Activated gamma-delta T cell treated with Interleukin-2 at 50 U/mL for 16 hours (primary cell): ENCODE data around the gene BCKDHA.

Source experiments
- DNase-seq: peaks from one replicate; pipeline ENCODE4 v3.0.0-alpha.2; 2020

Gene BCKDHA

GRCh38 chr19:41397086-41398049 lies at the start of gene BCKDHA, which contains the start of gene EXOSC5:
Gene BCKDHA (plus strand): TSS chr19:41397818. CDS start chr19:41397828, 10 bp downstream.
Gene EXOSC5 (minus strand): TSS chr19:41397359. CDS start chr19:41397328, 31 bp downstream.
- peak; percentile 99 for DNase-seq

DNA sequence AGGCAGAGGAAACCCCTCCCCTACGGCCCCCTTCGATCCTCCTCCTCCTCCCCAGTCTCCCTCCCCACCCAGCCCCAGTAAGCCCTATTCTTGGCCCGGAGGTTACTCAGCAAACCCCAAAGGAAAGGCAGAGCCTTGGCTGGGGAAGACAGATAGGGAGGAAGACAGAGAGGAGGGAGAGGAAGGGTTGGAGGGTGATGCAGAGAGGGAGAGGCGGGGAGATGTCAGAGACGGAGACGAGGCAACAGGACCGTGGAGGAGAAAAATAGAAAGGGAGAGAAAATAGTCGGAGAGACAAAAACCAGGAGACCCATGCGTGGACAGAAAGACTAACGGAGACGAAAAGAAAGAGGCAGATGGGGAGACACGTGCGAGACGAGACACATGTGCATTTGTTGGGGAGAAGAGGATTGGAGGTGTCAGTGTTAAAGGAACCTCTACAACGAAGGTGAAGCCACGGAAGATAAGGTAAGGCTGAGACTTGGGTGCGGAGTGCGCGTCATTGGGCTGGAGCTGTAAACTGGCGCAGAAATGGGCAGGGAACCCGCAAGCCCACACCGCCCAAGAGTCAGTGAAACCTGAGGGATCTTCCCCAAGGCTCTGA lies 46.8 kb upstream of the BCKDHA start:
- DNase-seq, result no peak

DNA sequence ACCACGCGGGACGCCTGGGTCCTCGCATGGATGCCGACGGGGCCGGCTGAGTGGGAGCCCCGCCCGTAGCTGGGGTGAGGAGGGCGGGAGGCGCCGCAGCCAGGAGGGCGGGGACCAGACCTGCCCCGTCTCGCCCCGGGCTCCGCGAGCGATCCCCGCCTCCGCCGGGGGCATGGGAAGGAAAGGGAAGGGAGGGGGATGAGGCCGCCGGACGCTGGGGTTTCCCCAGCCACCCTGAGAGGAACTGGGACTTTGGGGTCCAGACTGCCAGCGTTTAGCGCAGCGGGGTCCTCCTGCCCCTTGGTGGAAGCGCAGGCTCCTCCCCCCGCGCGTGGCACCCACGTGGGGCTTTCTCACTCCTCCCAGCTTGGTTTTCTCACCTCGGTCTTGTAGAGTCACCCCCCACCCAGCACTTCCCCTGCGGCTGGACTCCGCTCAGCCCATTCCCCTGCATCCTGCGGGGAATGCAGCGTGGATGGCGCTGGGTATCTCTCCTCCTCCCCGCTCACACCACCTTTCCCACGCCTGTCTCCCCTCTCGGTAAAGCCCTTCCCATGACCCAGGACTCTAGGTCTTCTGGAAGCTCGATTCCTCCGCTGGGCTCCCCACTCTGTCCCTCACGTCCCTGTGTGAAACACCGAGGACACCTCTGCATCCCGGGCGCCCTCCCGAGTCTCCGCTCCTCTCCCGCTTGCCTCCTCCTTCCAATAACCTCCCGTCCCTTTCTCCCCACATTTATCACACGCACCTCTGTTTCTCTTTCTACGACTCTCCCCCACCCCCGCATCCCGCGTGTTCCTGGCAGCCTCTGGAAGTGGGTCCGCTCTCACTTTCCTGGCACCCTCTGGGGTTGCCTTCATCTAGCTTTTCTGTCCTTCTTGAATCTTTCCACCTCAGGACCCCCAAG lies 46.0 kb upstream of the BCKDHA start:
- peak; percentile 86 for DNase-seq

DNA sequence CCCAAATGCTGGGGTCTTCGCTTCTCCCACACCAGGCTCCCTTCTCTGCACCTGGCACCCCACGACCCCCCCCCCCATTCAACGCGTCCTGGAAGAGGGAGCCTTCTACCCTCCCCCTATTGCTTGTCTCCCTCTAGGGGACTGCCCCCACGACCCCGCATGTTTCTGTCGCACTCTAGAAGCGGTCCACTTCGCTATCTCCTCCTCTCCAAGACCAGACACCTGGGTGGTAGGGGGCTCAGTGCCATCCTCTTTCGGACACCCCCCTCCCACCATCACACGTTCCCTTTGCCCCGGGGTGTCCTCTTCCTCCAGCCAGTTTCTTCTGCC lies 45.4 kb upstream of the BCKDHA start:
- DNase-seq, result no peak

DNA sequence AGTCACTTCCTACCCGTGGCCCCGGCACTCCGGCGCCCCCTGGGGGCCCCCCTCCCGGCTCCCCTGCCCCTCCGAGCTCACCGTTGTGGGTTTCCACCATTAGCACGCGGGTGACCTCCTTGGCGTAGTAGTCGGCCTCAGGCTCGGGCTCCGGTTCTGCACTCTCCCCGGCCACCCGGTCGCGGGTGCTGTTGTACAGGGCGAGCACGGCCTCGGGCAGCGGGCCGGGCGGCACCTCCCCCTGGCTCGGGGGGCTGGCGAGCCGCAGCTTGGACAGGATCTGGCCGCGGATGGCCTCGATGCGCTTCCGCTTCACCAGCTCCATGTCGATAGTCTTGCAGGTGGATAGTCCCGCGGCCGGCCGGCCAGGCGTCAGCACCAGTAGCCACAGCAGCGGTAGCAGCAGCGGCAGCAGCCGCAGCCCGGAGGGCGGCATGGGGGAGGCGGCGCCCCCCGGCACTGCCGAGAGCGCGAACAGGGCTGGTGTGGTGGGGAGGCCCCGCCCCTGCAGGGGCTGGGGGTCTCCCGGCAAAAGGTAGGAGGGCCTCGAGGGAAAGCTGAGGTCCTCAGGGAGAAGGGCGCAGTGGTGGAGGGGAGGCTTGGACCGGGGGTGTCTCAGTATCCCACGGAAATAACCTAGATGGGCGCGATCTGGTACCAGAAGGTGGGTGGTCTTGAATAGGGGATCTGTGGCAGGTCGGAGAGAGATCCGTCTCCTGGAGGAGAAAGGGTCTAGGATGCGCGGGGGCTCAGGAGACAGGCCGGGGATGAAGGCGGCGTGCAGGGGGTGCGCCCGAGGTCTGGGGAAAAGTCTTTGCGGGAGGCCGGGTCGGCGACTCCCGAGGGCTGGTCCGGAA lies 44.8 kb upstream of the BCKDHA start:
- DNase-seq, result peak; percentile 81

- peak; percentile 95 for DNase-seq
These were observed 43.9 kb upstream of the BCKDHA start, which contains the start of gene TGFB1 for GRCh38 chr19:41353466-41354342. Gene TGFB1 (minus strand): TSS chr19:41353922. CDS start chr19:41353044, 878 bp downstream.

DNA sequence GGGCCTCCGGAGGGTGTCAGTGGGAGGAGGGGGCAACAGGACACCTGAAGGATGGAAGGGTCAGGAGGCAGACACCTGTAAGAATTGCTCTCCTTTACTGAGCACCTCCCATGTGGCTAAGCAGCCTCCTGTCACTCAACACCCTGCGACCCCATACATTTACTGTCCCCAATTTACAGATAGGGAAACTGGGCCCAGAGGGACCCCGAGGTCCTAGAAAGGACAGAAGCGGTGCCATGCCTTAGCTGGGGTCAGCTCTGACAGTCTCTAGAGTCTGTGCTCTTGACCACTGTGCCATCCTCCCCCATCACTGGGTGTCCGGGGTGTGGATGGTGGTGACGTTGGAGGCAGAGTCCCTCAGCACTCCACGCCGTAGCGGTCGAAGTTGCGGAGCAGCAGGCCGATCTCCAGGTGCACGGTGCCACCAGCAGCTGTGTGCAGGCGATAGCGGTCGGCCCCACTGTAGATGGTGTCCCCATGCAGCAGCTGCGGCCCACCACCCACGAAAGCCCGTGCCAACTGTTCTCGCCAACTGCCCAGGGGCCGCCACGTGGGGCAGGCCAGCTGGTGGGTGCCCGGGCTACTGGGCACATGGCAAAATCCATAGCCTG lies 43.2 kb upstream of the BCKDHA start:
- DNase-seq, result no peak

- no peak for DNase-seq
These were observed 42.6 kb upstream of the BCKDHA start for GRCh38 chr19:41355035-41355434.

GRCh38 chr19:41355802-41356201 lies 41.8 kb upstream of the BCKDHA start:
- no peak for DNase-seq

DNA sequence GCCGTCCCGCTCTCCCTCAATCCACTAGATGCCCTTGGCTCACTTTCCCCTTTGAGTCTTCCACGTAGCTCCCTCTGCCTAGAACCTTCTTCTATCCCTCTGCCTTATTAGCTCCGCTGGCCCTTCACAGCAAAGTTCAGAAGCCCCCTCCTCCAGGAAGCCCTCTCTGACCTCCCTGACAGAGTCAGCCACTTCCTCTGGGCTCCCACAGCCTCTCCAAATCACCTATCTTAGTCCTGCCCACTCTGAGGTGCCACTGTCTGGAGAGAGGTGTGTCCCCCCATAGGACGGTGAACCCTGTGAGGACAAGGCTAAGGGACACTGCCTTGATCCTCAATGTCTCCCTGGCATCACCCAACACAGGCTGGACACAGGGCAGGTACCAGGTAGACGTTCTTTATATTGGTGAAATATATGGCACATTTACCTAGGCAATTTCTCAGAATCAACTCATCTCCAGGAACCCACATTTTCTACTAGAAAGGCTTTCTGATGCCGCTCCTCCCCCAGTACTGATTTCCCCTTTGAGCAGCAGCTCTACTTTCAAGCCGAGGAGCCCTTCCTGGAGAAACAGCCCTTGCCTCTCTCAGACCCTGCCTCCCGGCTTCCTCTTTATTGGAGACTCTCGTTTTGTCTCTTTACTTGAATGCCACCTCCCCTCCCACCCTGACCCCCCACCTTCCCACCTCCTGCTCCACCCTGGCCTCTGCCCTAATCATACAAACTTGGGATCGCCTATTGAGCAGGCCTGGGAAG lies 40.5 kb upstream of the BCKDHA start:
- no peak for DNase-seq

- DNase-seq, result no peak
These were observed 39.9 kb upstream of the BCKDHA start for GRCh38 chr19:41357746-41358145.

GRCh38 chr19:41359741-41360140 lies 37.9 kb upstream of the BCKDHA start:
- DNase-seq, result no peak

DNA sequence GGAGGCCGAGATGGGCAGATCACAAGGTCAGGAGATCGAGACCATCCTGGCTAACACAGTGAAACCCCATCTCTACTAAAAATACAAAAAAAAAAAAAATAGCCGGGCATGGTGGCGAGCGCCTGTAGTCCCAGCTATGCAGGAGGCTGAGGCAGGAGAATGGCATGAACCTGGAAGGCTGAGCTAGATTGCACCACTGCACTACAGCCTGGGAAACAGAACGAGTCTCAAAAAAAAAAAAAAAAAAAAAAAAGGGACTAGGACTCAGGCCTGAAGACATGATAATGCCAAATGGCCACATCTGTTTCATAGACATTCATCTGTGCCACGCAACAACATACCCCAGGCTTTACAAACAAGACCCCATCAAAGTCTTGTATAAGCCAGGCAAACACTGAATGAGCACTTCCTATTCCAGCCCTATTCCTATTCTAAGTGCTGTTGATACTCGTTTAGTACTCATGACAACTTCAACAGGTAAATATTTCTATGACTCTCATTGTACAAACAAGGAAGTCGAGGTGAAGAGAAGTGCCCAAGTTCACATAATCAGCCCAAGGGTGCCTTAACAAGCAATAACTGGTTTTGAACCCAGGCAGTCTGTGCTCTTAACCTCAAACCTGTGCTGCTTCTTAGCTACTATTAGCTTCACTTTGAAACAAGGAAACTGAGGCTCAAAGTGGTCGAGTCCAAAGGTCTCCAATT lies 35.3 kb upstream of the BCKDHA start:
- DNase-seq, result no peak

DNA sequence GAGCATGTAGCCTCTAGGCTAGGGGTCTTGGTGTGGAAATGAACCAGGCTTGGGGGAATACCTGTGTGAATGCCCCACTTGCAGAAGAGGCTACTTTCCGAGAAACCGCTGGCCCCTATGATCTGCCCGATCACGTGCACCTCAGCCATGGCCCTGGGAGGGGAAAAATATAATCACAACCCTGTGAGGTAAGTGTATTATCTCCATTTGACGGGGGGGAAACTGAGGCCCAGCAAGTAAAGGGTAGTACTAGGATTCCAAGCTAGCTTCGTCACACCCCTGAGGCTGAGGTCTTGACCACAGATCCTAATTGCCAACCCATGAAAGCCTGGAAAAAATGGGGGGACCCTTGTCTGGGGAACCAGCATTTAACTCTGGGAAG lies 34.3 kb upstream of the BCKDHA start:
- no peak for DNase-seq

DNA sequence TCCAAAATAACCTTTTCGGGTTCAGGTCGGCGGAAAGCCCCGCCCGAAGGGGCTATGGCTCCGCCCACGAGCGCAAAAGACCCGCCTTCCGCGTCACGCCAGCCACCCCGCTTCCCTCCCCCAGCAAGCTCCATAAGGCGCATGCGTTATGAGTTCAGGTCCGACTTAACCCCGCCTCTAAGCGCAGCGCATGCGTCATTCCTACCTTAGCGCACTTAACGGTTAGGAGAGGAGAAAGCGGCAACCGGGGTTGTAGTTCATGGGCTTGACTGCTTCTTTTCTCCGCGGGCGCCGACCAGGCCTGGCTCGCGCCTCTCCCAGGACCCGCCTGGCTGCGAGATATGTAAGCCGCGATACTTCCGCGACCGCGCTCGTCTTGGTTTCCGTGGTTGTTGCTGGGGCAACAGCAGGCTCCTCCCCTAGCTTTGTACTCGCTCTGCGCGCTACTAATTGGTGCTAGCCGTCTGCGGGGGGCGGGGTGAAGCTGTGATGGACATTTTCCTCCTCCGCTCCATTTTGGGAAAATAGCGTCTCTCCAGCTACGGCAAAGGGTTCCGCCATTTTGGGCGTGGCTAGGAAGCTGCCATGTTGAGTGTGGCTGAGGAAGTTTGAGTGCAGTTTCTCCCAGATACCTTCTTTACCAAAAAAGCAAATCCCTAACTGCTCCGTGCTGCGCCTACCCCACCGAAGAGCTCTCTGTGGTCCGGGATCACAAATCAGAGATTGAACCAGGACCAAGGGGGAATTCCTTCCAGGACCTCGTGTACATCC lies 33.7 kb upstream of the BCKDHA start, which contains the start of gene B9D2:
Gene B9D2 (minus strand): TSS at position 397 of the 771 bp plus-strand sequence. CDS start 630 bp downstream, outside the sequence.
- DNase-seq, result peak; percentile 98

- DNase-seq, result no peak
These were observed 32.9 kb upstream of the BCKDHA start for GRCh38 chr19:41364524-41365391.

GRCh38 chr19:41366089-41366488 lies 31.5 kb upstream of the BCKDHA start:
- DNase-seq, result no peak
